ENCODE results near the gene BGN. TPM values are rescaled to one million over a fixed set of nuclear protein-coding genes. Genes with fewer than 3 reads are reported as not detected.

The BGN gene
- total RNA-seq, 1 experiment from 2014 or later = not detected

DNA sequence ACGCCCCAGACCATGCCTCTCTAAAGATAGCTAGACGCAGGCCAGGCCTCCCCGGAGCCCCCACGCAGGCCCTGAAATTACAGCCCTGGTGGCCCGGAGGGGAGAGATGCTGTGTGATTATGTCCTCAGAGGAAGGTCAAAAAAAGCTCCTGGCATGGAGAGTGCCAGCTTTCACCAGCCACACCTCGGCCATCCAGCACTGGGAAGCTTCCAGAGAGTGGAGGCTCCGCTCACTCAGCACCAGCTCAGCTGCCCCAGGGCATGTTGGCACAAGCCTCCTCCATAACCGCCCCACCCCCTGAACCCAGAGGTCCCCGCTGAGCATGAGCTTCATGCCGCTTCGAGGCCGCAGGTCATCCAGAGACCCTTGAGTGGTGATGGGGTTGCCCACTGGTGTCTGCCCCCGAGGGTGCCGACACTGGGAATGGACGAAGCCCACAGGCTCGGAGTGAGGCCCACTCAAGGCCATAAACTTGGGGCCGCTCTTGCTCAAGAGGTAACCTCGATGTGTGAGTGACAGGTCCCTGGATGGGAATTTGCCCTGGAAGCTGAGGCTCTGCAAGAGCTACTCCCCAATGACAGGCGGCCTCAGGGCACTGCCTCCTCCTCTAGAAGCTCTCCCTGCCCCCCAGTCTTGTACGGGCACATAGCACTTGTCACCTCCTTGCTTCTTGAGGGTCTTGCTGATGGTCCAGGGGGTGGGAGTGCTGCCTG lies 4.4 kb upstream of the BGN start:
- Mint-ChIP-seq H3K27ac (ENCODE audit: unreplicated experiment) (no peak overlapping the region), H3K36me3 (ENCODE audit: insufficient read depth, unreplicated experiment) (no peaks in the 10 kb centered on the region), H3K4me1 (ENCODE audit: low read depth, unreplicated experiment) (no peaks in the 10 kb centered on the region), H3K4me3 (ENCODE audit: low read depth, unreplicated experiment) (no peak overlapping the region), H3K9me3 (ENCODE audit: low read depth, unreplicated experiment) (no peaks in the 10 kb centered on the region), H3K27me3 (ENCODE audit: unreplicated experiment) (peaks cover 22% of the 10 kb centered on the region)
- intact Hi-C loops (cut with micrococcal nuclease; ENCODE audit: unreplicated experiment) = no loop called here
- CTCF ChIA-PET = interaction anchor here (0.7 kb wide), 1 partner anchor 25 kb away, joined by 3 read pairs; no protein-coding TSS in a partner anchor
- BruUV-seq (replicated peaks) = no TSS peak
- no peak for DNase-seq
- TF ChIP-seq, protein P1, sequence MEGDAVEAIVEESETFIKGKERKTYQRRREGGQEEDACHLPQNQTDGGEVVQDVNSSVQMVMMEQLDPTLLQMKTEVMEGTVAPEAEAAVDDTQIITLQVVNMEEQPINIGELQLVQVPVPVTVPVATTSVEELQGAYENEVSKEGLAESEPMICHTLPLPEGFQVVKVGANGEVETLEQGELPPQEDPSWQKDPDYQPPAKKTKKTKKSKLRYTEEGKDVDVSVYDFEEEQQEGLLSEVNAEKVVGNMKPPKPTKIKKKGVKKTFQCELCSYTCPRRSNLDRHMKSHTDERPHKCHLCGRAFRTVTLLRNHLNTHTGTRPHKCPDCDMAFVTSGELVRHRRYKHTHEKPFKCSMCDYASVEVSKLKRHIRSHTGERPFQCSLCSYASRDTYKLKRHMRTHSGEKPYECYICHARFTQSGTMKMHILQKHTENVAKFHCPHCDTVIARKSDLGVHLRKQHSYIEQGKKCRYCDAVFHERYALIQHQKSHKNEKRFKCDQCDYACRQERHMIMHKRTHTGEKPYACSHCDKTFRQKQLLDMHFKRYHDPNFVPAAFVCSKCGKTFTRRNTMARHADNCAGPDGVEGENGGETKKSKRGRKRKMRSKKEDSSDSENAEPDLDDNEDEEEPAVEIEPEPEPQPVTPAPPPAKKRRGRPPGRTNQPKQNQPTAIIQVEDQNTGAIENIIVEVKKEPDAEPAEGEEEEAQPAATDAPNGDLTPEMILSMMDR (IDR thresholded peaks at IDR 0.05; ENCODE audit: unreplicated experiment) = no peak

GRCh38 chrX:153491351-153491914 lies 3.3 kb upstream of the BGN start:
- CTCF ChIA-PET = no interaction called here
- TF ChIP-seq, protein P1 (IDR thresholded peaks at IDR 0.05; ENCODE audit: unreplicated experiment) = no peak

DNA sequence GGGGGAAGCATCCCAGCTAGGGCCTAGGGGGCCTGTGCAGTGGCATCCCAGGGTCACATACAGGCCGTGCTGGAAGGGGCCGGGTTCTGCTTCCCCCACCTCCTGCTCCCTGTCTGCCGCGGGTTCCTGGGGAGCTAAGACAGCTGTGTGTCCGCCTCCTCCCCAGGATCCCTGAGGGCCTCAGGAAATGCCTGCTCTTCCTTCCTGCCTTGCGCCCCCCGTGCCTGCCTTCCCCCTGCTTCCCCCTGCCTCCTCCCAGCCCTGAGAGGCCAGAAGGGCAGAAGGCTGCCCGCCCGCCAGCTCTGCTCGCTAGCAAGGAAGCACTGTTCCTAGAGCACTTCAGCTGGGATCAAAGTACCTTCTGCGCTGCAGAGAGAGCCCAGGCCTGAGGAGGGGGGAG lies 2.9 kb upstream of the BGN start:
- no peak overlapping the region for H3K27ac Mint-ChIP-seq (ENCODE audit: unreplicated experiment)
- H3K9me3 Mint-ChIP-seq (ENCODE audit: low read depth, unreplicated experiment) = no peaks in the 10 kb centered on the region
- no peak for DNase-seq
- H3K27me3 Mint-ChIP-seq (ENCODE audit: unreplicated experiment) = peaks cover 32% of the 10 kb centered on the region
- TF ChIP-seq, protein P1 (IDR thresholded peaks at IDR 0.05; ENCODE audit: unreplicated experiment) = no peak
- no peak overlapping the region for H3K4me3 Mint-ChIP-seq (ENCODE audit: low read depth, unreplicated experiment)
- H3K36me3 Mint-ChIP-seq (ENCODE audit: insufficient read depth, unreplicated experiment) = no peaks in the 10 kb centered on the region
- no TSS peak for BruUV-seq (replicated peaks)
- CTCF ChIA-PET = no interaction called here
- intact Hi-C loops (cut with micrococcal nuclease; ENCODE audit: unreplicated experiment) = no loop called here
- no peaks in the 10 kb centered on the region for H3K4me1 Mint-ChIP-seq (ENCODE audit: low read depth, unreplicated experiment)

More at GRCh38 chrX:153491351-153491914, 3.3 kb upstream of the BGN start:
- Mint-ChIP-seq H3K36me3 (ENCODE audit: insufficient read depth, unreplicated experiment) (no peaks in the 10 kb centered on the region), H3K27ac (ENCODE audit: unreplicated experiment) (no peak overlapping the region), H3K4me1 (ENCODE audit: low read depth, unreplicated experiment) (no peaks in the 10 kb centered on the region), H3K27me3 (ENCODE audit: unreplicated experiment) (peaks cover 32% of the 10 kb centered on the region), H3K9me3 (ENCODE audit: low read depth, unreplicated experiment) (no peaks in the 10 kb centered on the region), H3K4me3 (ENCODE audit: low read depth, unreplicated experiment) (no peak overlapping the region)
- DNase-seq = no peak
- BruUV-seq (replicated peaks) = no TSS peak
- intact Hi-C loops (cut with micrococcal nuclease; ENCODE audit: unreplicated experiment) = no loop called here

- BruUV-seq (replicated peaks) = no TSS peak
- CTCF ChIA-PET = no interaction called here
- no peak overlapping the region for H3K4me3 Mint-ChIP-seq (ENCODE audit: low read depth, unreplicated experiment)
- H3K27me3 Mint-ChIP-seq (ENCODE audit: unreplicated experiment) = peaks cover 32% of the 10 kb centered on the region
- no peak overlapping the region for H3K27ac Mint-ChIP-seq (ENCODE audit: unreplicated experiment)
- TF ChIP-seq, protein P1 (IDR thresholded peaks at IDR 0.05; ENCODE audit: unreplicated experiment) = no peak
- no peaks in the 10 kb centered on the region for H3K36me3 Mint-ChIP-seq (ENCODE audit: insufficient read depth, unreplicated experiment)
- no peaks in the 10 kb centered on the region for H3K4me1 Mint-ChIP-seq (ENCODE audit: low read depth, unreplicated experiment)
- H3K9me3 Mint-ChIP-seq (ENCODE audit: low read depth, unreplicated experiment) = no peaks in the 10 kb centered on the region
- intact Hi-C loops (cut with micrococcal nuclease; ENCODE audit: unreplicated experiment) = no loop called here
- DNase-seq = no peak
These were observed 2.2 kb upstream of the BGN start for GRCh38 chrX:153492543-153492942.

All from Calu3 (cell line).